Measurements from ENCODE around the gene ILK.

The ILK gene

DNA sequence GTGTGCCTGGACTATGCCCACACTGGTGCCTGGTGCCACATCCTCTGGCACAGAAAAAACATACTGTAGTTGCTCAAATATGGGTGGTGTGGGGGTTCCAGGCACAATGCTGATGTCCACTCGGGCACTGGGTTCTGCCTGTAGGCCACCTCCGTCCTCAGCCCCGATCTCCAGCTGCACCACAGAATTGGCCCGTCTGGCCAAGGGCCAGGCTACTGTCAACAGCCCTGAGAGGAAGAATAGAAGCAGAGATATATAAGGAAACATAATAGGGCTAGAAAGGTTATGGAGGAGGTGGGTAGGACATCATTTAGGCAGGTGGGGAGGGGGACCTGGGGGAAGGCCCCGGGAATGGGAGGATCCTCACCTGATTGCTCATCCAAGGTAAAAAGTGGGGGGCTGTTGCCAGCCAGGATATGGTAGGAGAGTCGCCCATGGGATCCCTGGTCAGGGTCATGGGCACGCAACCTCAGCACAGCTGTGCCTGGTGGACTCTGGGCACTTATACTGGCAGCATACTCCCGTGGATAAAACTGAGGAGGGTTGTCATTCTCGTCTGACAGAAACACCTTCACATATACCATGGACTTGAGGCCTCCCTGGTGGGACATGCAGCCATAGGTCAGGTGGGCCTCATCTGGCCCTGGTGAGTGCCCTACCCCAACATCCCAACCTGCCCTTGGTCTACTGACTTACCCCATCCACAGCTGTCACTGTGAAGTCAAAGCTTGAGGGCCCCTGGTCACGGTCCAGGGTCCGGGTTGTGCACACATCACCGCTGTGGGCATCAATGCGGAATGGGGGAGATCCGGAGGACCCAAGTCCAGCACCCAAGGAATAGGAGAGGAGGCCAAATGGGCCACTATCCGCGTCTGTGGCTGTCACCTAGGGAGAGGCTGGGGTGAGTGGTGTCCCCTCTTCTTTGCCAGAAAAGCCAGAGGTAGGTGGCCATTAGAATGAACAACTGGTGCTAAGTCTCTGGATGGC lies 30.1 kb downstream of the ILK start:
- no peak for DNase-seq

- DNase-seq, result no peak
Observed at GRCh38 chr11:6634534-6634933, 31.0 kb downstream of the ILK start.

DNA sequence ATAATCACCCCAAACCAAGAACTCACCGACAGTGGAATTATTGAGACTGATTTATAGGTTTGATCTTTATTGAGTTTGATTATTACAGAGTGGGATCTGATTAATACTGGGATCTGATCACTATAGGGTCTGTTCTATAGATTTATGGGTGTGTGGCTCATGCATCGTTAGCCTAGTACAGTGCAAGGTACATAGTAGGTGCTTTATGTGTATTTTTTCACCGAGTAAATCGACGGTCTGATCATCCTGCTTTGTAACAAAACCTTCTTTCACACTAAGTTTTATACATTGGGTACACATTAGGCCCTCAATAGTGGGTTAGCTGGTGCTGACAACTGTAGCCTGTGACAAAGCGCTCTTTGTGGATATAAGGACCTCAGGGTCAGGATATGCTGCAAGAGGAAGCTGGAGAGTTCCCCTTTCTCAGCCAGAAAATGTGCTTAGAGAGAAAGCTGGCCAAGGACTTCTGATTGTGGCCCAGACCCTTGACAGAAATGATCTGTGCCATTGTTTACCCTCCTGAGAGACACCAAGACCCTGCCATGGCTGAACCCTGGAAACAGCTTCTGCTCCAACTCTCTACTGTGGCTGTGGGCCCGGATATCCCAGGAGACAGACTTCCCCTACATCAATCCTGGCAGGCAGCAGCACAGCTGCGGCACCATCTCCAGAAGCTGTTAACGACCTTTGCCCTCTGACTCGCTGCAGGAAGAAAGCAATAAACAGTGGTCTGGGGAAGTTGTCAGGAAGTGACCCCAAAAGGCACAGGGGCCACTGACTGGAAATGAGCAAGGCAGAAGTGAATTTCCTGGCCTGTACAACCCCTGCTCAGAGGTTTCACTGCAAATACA lies 31.7 kb downstream of the ILK start:
- DNase-seq, result peak in 42 of 58 donors; percentile 19 to 90 (median 47)

- no peak for DNase-seq
Observed at GRCh38 chr11:6636480-6636879, 32.9 kb downstream of the ILK start.

- peak in 1 of 58 donors; percentile 10 for DNase-seq
Observed at GRCh38 chr11:6637871-6638270, 34.3 kb downstream of the ILK start.

DNA sequence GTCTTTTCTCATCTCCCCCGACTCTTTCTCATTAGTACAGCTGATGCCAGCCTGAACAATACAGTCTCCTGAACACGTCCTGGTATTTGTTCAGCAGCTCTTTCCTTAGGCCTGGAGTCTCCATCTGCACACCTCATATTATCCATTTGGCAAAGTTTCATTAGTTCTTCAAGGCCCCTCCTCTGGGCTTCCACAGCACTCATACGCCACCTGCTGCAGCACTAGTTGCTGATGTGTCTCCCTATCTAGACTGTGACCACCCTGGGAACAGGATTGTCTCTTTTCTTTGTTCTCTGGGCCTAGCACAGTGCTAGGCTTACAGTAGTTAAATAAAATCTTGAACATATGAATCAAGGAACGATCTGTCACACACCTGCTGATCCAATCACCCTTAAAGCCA lies 34.9 kb downstream of the ILK start:
- no peak for DNase-seq

DNA sequence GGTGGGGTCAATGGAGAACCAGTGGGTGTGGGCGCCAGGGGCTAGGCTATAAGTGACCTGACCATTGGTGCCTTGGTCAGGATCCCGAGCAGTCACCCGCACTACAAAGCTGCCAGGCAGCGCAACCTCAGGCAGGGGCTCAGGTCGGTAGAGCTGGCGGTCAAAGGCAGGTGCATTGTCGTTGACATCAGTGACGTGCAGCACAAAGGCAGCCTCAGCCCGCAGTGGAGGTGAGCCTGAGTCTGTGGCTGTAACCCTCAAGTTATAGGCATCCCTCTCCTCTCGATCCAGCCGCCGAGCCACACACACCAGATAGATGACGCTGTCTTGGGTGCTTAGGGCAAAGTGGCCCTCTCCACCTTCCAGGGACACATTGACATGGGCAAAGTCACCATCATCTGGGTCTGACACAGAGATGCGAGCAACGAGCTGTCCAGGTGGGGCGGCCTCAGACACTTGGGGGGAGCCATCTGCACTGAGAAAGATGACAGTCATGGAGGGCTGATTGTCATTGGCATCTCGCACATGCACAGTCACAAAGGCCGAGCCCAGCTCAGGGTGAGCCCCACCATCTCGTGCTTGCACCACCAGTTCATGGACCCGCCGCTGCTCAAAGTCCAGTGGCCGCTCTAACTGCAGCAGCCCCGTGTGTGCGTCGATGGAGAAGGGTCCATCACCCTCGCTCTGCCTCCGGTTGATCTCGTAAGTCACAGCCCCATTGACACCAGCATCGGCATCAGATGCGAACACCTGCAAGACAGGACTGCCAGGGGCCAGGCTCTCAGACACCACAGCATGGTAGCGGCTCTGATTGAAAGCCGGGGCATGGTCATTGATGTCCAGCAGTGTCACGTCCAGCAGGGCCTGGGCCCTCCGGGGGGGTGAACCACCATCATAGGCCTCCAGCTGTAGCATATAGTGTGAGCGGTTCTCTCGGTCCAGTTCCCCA lies 36.7 kb downstream of the ILK start:
- DNase-seq, result no peak

DNA sequence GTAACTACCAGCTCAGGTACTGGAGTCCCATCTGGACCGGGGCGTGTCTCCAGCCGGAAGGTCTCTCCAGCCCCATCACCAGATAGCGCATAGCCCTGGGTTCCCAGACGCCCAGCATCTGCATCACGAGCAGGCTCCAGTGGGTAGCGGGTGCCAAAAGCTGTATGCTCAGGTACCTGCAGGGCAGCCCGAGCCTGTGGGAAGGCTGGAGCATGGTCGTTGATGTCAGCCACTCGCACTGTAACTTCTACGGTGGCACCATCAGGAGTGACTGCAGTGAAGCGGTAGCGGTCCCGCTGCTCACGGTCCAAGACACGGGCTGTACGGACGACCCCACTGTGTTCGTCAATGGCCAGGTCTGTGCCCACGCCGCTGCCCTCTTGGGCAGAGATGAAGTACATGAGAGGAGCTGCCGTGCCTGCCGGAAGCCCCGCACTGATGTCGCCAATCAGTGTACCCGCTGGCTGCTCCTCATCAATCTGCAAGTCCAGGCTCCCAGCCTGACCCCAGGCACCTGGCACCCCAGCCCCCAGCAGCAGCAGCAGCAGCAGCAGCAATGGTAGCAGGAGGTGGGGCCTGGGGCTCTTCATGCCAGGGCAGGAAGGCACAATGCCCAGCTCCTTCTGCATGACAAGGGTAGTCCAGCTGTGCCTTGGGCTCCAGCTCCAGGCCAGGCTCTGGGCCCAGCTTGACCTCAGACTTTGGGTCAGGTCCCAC lies 37.6 kb downstream of the ILK start:
- peak in 40 of 58 donors; percentile 10 to 76 (median 50) for DNase-seq

DNA sequence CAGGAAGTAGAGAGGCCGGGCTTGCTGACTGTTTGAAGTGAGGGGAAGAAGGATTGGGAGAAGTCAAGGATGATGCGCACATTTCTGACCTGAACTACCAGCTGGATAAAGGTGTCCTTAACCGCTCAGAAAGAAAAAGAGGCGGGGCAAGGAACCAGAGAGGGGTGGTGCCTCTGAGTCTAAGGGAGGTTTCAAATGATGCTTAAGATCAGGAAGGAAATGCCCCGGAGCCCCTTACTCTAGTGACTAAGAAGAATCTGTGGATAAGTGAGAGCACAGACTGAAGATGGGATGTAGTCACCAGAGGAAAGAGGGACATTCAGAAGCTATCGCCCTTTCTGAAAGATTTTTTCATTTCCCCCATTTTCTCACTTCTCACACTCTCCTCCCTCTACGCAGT lies 39.4 kb downstream of the ILK start:
- no peak for DNase-seq

- no peak for DNase-seq
Observed at GRCh38 chr11:6646071-6646470, 42.5 kb downstream of the ILK start.

DNA sequence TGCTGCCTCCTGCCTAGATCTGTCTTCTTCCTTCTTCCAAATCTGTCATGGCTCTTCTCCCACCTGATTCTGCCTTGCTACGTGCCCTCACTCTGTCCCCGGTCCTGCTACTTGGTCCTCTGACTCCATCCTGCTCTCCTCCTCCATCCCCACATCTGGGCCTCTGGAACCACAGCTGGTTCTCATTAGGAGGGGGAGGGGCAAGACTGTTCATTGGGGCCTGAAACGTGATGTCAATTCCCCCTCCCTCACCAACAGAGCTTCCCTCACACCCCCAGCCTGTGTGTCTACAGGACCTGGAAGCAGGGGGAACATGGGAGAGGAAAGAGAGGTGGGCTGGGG lies 43.0 kb downstream of the ILK start:
- DNase-seq, result no peak

DNA sequence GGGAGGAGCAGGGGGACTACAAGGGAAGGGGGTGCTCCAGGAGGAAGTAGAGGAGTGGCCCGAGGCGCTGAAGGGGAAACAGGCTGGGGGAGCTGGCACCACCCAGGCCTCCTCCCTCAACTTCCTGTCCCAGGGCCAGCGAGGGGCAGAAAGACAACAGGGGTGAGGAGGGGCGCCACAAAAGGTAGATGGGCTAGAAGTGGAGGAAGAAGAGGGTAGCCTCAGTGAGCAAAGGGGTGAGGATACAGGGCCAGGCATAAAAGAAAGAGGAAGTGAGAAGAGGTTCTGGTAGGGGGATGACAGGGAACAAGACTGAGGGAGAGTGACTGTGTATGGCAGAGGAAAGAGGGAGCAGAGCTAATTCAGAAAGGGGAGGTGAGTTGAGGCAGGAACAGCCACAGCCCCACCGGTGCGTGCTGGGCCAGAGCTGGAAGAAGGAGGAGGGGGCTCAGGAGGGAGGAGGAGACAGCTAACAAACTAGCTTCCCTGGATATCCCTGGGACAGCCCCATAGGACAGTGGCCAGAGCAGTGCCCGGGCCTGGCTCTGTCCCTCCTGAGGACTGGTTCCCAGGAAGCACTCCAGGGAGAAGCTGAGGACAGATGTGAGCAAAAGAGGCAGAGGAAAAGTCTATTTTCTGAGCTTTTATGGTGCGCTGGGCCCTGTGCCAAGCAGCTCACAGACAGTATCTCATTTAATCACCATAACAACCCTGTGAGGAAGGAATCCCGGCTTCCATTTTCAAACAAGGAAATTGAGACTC lies 43.5 kb downstream of the ILK start:
- DNase-seq, result peak in 2 of 58 donors; percentile 9 to 12

DNA sequence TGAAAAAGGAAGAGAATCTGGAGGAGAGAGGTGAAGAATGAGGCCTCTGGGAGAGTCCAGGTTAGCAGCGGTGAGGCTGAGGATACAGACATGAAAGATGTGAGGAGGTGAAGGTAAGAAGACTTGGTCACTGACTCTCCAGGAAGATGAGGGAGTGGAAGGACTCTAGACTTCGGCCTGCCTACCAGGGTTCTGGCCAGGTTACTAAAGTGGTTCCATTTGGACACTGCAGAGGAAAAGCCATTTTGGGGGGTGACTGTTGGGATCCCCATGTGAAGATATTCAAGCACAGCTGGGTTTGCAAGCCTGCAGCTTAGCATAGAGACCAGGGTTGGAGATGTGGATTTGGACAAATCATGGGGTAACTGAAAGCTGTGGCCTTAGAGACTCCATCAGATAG lies 44.3 kb downstream of the ILK start:
- DNase-seq, result no peak

- no peak for DNase-seq
Observed at GRCh38 chr11:6648501-6648900, 44.9 kb downstream of the ILK start.

DNA sequence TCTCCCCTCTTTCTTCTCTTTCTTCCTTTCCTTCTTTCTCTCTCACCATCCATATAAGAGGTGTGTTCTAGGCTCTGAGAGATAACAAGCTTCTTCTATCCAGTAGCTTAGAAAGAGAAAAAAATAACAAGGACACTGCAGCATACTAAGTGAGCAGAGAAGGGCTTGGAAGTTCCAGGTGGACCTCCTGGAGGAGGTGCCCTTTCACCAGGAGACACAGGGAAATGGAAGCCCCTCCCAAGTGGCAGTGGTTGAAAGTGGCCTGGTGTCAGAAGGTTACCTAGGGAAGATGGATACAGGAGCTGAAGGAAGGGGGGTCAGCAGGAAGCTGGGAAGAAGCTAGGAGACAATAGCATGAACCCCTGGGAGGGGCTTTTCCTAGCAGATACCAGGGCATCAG lies 46.5 kb downstream of the ILK start:
- no peak for DNase-seq

GRCh38 chr11:6650980-6651379 lies 47.4 kb downstream of the ILK start:
- no peak for DNase-seq

GRCh38 chr11:6652182-6652581 lies 48.6 kb downstream of the ILK start:
- no peak for DNase-seq

DNA sequence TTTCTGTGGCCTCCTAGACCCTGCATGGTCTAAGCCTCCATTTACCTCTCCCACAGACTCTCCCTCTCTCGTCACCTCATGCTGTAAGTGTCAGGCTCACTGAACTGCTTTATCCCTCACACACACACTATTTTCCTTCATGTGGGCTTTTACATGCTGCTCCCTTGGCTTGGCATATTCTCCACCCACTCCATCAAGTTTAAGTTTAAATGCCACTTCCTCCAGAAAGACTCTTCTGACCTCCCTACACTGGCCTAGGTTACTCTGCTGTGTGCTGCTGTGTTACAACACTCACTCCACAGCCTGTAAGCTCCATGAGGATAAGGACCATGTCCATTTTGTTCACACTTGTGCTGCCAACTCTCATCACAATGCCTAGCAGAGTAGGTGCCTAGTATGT lies 49.5 kb downstream of the ILK start:
- no peak for DNase-seq

GRCh38 chr11:6653656-6654055 lies 50.1 kb downstream of the ILK start:
- DNase-seq, result no peak

Data from anterior cingulate cortex (tissue), 58 donors.